ENCODE results near the gene CXCR6.

The CXCR6 gene

DNA sequence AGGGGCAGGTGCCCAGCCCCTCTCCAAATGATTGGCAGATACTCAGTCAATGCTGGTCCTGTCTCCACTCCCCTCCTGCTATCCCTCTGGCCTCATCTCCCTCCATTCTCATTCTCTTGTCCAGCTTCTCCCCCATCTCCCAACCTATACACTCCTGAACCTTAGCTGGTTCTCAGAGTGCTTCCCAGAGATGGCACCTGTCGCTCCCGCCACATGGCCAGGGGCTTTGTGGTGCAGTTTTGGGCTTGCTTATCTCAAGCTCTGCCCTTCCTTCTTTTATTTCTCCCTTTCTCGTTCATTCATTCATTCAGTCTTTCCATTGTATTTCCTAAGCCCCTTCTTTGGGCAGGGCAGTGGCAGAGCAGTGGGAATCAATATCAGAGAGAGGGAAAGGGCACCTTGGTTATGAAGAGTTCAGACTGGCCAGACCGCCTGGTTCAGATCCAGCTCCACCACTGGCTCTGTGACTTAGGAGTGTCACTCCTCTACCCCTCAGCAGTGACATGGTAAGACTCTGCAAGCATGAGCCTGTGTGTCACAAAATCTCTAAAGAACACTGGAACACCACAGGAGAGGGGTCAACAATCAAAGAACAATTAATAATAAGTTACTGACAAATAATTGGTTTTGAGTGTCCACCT is 20.2 kb upstream of the CXCR6 start:
- DNase-seq (ENCODE audit: low read depth): no peak

DNA sequence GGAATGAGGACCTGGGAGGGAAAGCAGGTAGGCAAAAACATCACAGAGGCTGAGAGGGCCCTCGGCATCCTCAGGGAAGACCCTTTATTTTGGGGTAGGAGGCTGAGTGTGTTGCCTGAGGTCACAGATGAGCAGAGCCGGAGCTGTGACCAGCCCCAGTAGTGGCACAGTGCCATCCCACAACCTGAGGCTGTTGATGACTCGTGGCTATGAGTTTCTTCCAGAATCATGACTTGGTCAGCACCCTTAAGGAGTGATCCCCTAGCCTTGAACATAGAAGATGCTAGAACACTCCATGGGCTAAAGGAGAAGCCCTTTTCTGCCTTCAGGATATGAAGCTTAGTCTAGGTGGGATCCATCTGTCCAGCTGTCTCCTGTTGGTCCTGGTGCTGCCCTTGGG is 19.5 kb upstream of the CXCR6 start:
- no peak for DNase-seq (ENCODE audit: low read depth)

DNA sequence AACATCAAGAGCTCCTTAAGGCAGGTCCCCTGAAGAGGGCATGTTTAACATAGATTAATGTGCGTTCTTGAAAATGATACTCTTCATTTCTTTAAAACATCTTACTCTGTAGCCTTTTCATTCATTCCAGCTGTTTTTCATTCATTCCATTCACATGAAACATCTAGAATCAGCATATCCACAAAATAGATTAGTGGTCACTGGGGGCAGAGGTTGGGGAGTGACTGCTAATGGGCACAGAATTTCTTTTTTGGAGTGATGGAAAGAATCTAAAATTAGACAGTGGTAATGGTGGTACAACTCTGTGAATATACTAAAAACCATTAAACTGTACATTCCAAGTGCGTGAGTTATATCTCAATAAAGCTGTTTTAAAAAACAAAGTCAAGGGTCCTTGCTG is 15.4 kb upstream of the CXCR6 start:
- no peak for DNase-seq (ENCODE audit: low read depth)

DNA sequence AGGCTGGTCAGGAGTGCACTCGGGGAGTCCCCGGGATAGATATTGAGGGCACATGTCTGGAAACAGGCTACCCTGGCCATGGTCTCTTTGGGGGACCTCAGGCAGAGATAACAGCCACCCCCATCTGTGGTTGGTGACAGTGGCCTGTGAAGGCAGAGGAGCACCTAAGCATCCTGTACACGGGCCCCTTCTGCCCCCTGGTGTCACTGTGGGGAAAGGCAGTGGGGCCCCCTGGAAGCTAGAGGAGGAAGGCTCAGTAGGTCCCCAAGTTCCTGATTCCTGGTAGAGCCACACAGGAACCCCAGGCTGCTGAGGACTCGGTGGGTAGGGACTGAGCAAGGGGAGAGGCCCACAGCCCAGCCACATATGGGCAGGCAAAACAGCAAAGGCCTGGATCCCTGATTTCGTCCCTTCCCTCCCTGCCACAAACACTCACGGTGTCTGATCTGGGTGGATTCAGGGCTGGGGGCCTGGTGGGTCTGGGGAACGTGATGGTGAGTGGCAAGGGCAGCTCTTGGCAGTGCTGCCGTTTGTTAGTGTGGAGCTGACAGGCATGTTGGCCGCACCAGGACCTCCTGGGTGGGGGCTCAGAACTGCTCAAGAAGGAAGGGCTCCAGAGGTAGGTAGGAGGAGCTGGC is 14.1 kb upstream of the CXCR6 start:
- no peak for DNase-seq (ENCODE audit: low read depth)

DNA sequence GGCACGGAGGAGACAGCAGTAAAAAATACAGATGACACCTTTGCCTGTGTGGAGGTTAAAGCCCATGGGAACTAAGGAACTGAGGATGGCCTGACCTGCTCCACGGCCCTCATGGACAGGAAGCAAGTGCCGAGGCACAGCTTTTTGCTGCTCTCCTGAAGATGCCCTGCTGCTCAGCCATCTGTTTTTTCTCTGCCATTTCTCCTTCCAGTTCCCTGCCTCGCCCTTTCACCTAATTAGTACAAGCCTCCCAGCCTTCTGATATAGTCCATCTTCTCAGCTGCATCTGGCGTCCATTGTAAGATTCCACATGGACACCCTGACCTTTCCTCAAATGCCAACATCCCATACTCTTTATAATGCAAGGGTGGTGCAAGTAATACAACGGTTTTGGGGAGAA is 11.8 kb upstream of the CXCR6 start:
- DNase-seq (ENCODE audit: low read depth): no peak

DNA sequence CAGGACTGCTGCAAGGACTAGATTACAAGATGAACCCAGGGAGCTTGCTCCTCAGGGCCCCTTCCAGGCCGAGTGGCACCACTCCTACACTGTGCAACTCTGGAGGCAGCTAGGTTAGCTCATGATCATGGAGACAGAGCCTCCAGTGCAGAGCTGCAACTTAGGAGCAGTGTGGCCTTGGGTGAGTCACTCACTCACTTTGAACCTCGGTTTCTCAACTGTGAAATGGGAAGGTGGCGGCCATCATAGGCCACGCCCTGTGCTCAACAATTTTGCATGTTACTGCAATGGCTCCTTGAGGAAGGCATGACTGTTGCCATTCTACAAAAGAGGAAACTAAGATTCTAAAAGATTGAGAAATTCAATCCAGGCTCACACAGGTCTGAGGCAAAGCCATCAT is 11.2 kb upstream of the CXCR6 start:
- no peak for DNase-seq (ENCODE audit: low read depth)

DNA sequence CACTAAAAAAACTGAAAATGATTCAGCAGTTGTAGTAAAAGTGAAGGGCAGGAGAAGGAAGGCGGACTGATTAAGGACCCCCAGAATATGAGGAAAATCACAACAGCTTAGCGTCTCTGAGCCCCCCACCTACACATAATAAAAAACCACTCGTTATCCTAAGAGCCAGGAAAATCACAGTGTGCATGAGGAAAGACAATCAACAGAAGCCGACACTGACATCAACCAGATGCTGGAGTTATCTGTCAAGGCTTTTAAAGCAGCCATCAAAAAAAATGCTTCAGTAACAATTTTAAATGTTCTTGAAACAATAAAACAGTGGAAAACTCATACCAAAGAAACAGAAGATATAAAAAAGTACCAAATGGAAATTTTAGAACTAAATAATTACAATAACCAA is 9.7 kb upstream of the CXCR6 start:
- no peak for DNase-seq (ENCODE audit: low read depth)

DNA sequence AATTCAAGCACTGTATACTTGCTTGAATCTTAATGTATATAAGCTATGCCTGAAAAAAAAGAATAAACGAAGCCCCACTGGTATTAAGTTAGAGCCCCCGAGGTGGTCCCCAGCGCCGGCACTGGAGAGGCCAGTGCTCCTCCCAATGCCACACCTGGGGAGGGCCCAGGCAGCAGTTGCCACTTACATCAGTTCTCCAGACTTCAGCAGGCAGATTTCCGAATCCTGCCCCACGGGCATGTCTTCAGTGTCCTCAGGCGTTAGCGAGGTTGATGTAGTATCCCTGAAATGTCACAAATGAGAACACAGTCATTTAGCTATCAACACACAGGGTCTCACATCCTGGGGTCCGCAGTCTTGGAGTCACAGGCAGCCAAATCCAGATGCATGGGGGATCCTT is 7.0 kb upstream of the CXCR6 start:
- no peak for DNase-seq (ENCODE audit: low read depth)

DNA sequence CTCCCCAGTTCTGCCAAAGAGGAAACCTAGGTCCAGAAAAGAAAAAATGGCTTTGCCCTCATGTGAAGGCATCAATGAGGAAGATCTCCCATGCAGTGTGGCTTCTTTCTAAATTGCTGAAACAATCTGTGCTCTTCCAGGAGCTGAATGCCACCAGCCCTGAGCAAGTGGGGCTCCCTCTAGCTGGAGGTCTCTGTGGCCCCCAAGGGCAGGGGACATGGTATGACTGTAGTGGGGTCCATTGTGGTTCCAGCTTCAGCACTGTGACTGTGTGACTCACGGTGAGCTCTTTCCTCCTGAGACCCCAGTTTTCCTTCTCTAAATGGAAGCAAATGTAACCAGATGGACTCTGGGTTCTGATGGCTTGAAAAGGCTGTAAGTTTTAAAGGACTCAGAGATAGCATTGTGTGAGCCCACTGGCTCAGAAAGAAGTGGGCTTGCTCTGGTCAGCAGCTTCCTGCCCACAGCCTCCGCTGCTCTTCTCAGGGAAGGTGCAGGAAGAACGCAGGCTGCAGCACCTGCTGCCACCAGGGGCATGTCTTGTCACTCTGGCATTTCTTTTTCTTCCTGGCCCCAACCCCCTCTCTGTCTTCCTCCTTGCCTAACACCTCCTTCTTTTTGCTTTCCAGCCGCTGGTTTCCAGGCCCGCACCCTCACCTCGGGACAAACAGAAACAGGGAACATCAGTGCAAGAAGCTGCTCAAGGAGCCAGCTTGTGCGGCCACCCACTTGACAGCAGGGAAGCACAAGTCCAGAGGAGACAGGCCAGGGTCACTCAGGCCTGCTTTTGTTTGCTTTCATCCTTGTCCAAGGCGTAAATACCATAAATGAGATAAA is 5.8 kb upstream of the CXCR6 start:
- DNase-seq (ENCODE audit: low read depth): no peak

DNA sequence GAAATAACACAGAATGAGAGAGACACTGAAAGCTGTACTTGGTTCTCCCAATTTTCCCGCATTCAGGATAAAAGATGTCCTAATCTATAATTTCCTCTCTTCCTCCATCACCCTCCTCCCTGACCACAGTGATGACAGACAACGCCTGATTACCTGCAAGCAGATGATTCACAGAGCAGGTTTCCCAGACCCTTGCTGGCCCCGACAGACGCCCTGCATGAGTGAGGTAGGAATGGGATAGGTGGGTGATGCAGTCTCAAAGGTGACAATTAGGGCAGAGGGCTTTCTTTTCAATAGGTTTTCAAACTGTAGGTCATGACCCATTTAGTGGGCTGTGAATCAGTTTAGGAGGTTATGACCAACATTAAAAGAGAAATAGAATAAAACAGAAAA is 5.2 kb upstream of the CXCR6 start:
- DNase-seq (ENCODE audit: low read depth): no peak

DNA sequence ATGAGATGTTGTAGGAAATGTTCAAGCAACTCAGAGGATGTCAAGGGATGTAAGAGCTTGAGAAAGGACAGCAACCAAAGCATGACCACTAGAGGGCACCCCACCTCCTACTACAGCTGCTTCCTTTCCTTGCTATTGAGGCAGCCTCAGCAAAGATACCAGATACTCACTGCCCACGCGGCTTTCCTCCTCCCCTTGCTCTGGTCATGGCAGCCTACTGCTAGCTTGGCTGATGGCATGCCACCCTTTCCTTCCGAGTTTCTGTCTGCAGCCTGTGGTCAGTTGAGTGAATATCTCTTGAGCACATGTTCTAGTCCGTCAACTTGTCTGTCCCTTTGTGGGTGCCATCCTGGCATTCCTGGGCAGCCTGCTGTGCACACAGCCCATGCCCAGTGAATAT is 4.4 kb upstream of the CXCR6 start:
- DNase-seq (ENCODE audit: low read depth): peak; percentile 80

DNA sequence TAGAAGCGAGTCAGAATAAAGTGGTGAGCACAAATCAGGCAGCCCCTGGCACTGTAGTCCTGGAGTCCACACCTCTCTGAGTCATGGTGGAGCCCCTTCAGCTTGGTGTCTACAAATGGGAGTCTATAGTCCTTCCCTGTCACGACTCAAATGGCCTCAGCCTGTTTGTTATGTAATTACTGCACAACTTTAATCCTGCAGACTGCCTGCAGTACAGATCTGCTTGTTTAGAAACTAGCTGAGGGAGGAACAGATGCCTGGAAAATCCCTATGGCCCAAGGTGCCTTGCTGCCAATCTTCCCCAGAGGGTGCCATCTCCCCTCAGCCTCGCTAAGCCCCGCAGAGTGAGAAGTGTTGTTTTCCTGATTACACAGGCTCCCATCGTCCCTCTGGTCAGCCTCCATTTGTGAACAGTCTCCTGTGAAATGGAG is 3.9 kb upstream of the CXCR6 start:
- no peak for DNase-seq (ENCODE audit: low read depth)

DNA sequence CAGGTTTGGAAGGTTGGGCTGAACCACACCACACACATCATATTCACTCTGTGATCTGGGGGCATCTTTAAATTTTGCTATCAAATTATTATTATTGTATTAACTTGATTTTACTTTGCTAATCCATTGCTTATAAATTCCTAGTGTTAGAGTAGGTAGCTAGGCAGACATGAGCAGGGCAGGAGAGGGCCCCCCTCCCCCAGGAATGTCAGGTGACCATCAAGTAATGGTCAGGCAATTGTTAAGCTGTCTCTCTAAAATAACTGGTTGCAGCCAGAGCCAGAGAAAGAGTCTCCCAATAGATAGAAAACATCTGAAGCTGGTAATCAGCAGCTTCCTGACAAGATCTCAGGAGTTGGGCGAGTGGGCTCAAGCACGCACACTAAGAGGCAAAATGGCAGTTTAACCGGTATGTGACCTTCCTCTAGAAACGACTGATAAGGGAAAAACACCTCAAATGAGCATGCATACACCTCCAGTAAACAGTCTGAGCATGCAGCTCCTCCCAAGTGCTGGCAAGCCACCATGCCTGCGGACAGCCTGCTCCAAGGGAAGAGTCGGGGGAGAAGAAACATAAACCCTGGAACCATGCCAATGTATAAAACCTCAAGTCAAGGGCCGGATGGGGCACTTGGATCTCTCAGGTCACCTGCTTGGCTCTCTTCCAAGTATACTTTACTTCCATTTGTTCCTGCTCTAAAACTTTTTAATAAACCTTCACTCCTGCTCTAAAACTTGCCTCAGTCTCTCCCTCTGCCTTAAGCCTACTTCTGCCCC is 3.1 kb upstream of the CXCR6 start:
- no peak for DNase-seq (ENCODE audit: low read depth)

DNA sequence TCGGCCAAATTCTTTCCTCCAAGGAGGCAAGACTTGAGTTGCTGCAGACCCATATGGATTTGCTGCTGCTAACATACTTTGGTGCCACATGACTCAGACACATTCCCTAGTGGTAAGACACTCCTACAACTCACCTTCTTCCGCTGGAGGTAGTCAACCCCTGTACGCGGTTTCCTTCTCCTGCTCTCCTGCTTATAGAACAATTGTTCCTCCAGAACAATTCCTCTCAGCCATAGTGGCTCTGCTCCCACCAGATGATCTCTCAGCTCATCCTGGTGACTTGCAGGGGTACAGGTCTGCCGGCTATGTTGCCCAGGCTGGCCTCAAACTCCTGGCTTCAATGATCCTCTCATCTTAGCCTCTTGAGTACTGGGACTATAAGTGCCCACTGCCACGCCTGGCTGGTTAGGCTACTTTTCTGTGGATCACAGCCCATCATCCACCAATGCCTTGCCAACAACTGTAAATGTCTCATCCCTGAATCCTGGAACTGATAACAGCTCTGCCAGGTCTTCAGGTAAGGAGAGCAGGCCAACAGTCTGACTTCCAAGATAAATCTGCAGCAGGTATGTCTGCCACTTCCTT is 2.4 kb upstream of the CXCR6 start:
- DNase-seq (ENCODE audit: low read depth): no peak

DNA sequence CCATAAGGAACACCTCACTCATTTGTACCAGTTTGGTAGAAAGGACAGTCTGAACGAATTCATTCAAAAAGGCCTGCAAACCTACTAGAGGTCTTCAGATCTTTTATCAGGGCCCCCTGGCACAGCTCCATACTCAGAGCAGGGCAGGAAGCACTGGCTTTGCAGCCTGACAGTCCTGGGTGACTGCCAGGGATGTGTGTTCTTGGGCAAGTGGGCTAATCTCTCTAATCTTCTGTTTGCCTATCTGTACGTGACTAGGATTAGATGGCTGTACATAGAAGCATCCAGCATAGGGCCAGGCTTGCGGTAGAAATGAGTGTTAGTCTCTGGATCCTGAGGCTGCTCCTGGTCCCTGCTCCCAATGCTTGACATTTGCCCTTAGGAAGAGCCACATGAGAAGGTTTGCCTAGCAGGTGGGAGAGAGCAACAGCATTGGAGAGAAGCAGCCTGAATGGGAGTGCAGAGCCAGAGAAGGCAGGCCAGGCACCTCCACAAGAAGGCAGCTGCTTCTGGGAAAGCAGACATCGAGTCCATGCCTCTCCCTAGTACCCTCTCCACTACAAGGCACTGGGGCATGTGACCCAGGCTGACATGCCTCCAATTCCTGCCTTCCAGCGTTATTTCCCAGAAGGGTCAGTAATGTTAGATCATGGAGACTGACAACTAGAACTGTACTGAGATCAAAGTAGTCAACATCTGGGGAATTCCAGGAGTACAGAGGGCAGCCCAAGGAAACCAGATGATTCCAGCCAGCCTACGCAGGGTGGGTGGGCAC is 1.0 kb upstream of the CXCR6 start:
- DNase-seq (ENCODE audit: low read depth): no peak

DNA sequence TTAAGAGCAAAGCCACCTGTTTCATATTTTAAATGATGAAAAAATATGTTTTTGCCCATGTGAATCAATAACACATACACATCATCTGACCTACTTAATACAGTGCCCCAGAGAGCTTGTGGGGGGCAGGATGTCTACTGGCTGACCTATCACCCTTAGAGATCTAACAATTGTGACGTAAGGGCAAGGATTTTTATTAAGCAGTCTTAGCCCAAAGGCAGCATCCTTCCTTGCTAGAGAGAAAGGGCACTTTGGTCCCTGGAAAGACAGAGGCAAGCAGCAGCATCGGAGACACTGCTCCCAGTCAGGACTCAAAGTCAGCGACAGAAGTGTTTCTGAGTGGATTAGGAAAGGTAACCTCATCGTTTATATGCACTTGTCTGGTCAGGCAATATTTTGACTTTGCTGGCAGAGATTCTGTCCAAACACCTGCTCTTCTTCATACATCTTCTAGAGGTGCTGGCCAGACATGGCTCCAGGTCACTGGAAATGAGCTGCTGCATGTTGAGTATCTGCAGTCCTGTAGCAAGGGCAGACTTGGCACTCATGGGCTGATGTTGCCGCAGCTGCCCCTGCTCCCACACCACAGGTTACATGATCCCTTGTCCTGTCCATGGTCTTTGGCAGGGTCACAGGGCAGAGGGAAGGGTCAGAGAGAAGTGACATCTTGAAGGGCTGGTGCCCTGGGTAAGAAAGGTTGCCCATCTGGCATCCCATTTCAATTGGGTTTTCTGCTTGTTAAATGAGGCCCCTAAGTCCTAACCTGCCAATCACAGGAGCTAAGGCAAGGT is 1.8 kb downstream of the CXCR6 start:
- no peak for DNase-seq (ENCODE audit: low read depth)

DNA sequence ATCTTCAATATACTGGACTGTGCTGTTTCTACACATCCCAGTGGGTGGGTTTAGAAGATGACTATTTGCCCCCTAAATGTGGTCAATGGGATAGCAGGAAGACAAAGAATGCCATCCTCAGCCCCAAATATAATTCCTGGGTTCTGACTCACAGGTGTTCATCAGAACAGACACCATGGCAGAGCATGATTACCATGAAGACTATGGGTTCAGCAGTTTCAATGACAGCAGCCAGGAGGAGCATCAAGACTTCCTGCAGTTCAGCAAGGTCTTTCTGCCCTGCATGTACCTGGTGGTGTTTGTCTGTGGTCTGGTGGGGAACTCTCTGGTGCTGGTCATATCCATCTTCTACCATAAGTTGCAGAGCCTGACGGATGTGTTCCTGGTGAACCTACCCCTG is 3.0 kb downstream of the CXCR6 start:
- DNase-seq (ENCODE audit: low read depth): no peak

DNA sequence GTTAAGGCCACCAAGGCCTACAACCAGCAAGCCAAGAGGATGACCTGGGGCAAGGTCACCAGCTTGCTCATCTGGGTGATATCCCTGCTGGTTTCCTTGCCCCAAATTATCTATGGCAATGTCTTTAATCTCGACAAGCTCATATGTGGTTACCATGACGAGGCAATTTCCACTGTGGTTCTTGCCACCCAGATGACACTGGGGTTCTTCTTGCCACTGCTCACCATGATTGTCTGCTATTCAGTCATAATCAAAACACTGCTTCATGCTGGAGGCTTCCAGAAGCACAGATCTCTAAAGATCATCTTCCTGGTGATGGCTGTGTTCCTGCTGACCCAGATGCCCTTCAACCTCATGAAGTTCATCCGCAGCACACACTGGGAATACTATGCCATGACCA is 3.6 kb downstream of the CXCR6 start:
- no peak for DNase-seq (ENCODE audit: low read depth)

DNA sequence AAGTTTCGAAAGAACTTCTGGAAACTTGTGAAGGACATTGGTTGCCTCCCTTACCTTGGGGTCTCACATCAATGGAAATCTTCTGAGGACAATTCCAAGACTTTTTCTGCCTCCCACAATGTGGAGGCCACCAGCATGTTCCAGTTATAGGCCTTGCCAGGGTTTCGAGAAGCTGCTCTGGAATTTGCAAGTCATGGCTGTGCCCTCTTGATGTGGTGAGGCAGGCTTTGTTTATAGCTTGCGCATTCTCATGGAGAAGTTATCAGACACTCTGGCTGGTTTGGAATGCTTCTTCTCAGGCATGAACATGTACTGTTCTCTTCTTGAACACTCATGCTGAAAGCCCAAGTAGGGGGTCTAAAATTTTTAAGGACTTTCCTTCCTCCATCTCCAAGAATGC is 4.1 kb downstream of the CXCR6 start:
- no peak for DNase-seq (ENCODE audit: low read depth)

DNA sequence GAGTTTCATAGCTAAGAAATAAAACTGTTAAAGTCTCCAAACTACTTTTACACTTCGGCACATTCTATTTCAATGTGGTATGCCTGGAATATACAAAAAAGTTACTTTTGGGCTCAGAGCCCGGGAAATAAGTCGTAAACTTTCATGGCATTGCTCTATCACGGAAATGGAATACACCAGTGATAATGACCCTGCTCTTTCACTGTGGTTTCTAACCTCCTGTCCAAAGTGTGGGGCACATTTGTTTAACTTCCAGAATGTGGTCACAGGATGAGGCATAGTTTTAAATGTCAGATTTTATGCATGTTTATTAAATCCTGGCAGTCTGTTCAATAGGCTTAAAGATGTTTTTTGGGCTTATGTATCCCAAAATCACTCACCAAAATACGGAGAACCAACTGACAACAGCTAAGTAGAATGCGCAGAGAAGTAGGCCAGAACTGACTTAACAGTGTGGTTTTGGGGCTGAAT is 5.1 kb downstream of the CXCR6 start:
- DNase-seq (ENCODE audit: low read depth): peak; percentile 95

DNA sequence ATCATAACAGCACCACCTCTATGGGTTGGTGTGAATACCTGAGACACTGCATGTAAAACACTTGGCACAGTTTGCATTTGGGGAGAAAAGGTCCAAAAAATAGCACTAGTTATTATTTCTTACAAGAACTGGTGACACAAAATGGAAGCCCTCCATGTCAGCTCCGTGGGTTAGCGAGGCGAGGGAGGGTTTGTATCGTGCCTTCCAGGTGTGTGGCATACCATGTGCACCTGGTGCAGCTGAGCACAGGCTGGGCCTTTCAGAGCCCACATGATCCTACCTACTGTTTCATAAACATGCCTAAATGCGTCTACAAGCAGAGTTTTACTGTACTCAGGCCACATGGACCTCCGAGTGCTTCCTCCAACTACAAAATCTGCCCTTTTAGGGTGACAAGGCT is 5.6 kb downstream of the CXCR6 start:
- DNase-seq (ENCODE audit: low read depth): no peak

Data from GM04504 (cell line).